PC-9 (cell line): ENCODE measurements around the gene COPZ2. TPM values are rescaled to one million over a fixed set of nuclear protein-coding genes. Genes with fewer than 3 reads are reported as not detected.
"Not testable (repeated sequence)": the region's sequence is repeated elsewhere in the genome, so short reads cannot be mapped to it uniquely, and the experiment has no call there.

ENCODE experiments used
- BruUV-seq: library from RNA; stranded (reverse); fragments of 400-500 nt; replicated peaks from 2 replicates; lab custom pipeline; 2021; lab: Mats Ljungman, UMichigan
- CTCF ChIA-PET: fragments of 300-600 bp; sonication (Branson Sonifier 250); formaldehyde crosslinking; loops from one replicate; lab custom pipeline; 2022; ENCODE audit warnings: antibody characterized with exemption; lab: Charles Lee
- POLR2A ChIA-PET: fragments of 300-600 bp; sonication (Branson Sonifier 250); formaldehyde crosslinking; loops from one replicate; lab custom pipeline; 2022; ENCODE audit warnings: antibody characterized with exemption; ENCODE audit not compliant: unreplicated experiment; lab: Charles Lee
- DNase-seq, 2 experiments: peaks; one replicate each; pipeline versions ENCODE4 v3.0.0 to v3.0.0-alpha.2; 2015 to 2022; ENCODE audit warnings: mixed read lengths in 1 of 2
- H2AFZ ChIP-seq: fragments of 200-600 bp; sonication (generic); 2 replicates; pipeline ENCODE4 v1.8.1; 2017; ENCODE audit warnings: antibody characterized with exemption
- H3F3A ChIP-seq: fragments of 200-600 bp; sonication (generic); 2 replicates; pipeline ENCODE4 v1.8.1; 2017; ENCODE audit warnings: antibody characterized with exemption, mild to moderate bottlenecking, low read depth; ENCODE audit not compliant: insufficient read depth
- H3K27ac ChIP-seq: fragments of 200-600 bp; sonication (generic); 2 replicates; pipeline ENCODE4 v1.6.1; 2016; ENCODE audit warnings: mixed run types
- H3K27me3 ChIP-seq: fragments of 200-600 bp; sonication (generic); 2 replicates; pipeline ENCODE4 v1.6.1; 2016; ENCODE audit warnings: low read depth, mixed run types; ENCODE audit not compliant: insufficient read depth
- H3K36me3 ChIP-seq: fragments of 200-600 bp; sonication (generic); 2 replicates; pipeline ENCODE4 v1.6.1; 2016; ENCODE audit warnings: low read depth, mixed run types
- H3K4me1 ChIP-seq: fragments of 200-600 bp; sonication (generic); replicated peaks from 2 replicates; pipeline ENCODE4 v1.6.1; 2016; ENCODE audit warnings: mixed run types; ENCODE audit not compliant: insufficient read depth
- H3K4me2 ChIP-seq: fragments of 200-600 bp; sonication (generic); 2 replicates; pipeline ENCODE4 v1.6.1; 2017; ENCODE audit warnings: mixed run types
- H3K4me3 ChIP-seq: fragments of 200-600 bp; sonication (generic); 2 replicates; pipeline ENCODE4 v1.6.1; 2016; ENCODE audit warnings: mixed run types
- H3K79me2 ChIP-seq: fragments of 200-600 bp; sonication (generic); 2 replicates; pipeline ENCODE4 v1.6.1; 2017; ENCODE audit warnings: low read depth, mixed run types
- H3K9me2 ChIP-seq: fragments of 200-600 bp; sonication (generic); 2 replicates; pipeline ENCODE4 v1.8.1; 2017; ENCODE audit warnings: mild to moderate bottlenecking; ENCODE audit not compliant: insufficient read depth
- H3K9me3 ChIP-seq: fragments of 200-600 bp; sonication (generic); 2 replicates; pipeline ENCODE4 v1.8.1; 2016; ENCODE audit warnings: low read depth; ENCODE audit not compliant: insufficient read depth
- H4K20me1 ChIP-seq: fragments of 200-600 bp; sonication (generic); 2 replicates; pipeline ENCODE4 v1.8.1; 2017; ENCODE audit not compliant: insufficient read depth
- EZH2 ChIP-seq: fragments of 200-600 bp; sonication (generic); IDR thresholded peaks from 2 replicates; pipeline ENCODE4 v1.8.0; 2017; ENCODE audit warnings: antibody characterized with exemption, low read depth
- intact Hi-C: fragments of 100-400 bp; cut with micrococcal nuclease; formaldehyde crosslinking; loops from one replicate; pipeline ENCODE4 v1.10.0; 2022; ENCODE audit not compliant: unreplicated experiment
- total RNA-seq: library from RNA; stranded (reverse); gene quantifications from 2 replicates; pipeline ENCODE4 v1.2.3, GENCODE V29; 2021
- TF ChIP-seq, protein P1 (sequence below): fragments of 200-600 bp; sonication (generic); conservative IDR thresholded peaks from 2 replicates; pipeline ENCODE4 v1.6.1; 2017; ENCODE audit warnings: mixed run types, antibody characterized with exemption, mild to moderate bottlenecking, moderate library complexity

COPZ2 gene
- total RNA-seq, 1 experiment from 2014 or later = 2.6 TPM

DNA sequence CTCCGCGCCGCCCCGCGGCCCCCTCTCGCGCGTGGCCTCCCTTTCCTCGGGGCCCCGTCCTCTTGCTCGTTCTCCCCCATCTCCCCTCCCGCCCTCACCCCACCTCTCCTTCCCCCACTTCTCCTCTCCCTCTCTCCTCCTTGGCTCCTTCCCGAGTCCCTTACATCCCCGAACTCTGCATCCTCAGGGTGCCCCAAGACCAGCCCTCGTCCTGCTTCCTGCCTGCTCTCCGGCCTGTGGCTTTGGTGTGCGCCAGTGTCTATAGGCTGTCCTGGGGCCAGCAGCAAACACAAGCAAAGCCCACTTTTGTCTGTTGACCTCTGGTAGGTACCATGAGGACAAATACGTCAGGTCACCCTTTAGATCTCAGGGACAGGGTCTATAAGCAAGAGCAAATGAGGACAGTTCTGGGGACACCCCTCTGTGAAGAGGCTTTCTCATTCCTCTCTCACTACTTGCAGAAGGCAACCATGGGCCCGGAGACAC, 284 bp upstream of the COPZ2 start:
- Histone ChIP-seq H3K27me3 (peaks cover 46% of the 10 kb centered on the region), H3F3A (peaks cover 15% of the 10 kb centered on the region; the same call in 1 of the 2 replicates), H3K4me1 (no peaks in the 10 kb centered on the region), H3K4me2 (peak overlapping the region; percentile 74), H3K36me3 (no peaks in the 10 kb centered on the region), H3K9me3 (no peaks in the 10 kb centered on the region), H3K9me2 (no peaks in the 10 kb centered on the region), H3K4me3 (peak overlapping the region; percentile 45; the same call in 1 of the 2 replicates), H3K27ac (no peak overlapping the region), H2AFZ (no peak overlapping the region), H4K20me1 (no peaks in the 10 kb centered on the region), H3K79me2 (no peaks in the 10 kb centered on the region)
- POLR2A ChIA-PET = no interaction called here
- CTCF ChIA-PET = no interaction called here
- intact Hi-C loops = no loop called here
- TF ChIP-seq, protein P1, sequence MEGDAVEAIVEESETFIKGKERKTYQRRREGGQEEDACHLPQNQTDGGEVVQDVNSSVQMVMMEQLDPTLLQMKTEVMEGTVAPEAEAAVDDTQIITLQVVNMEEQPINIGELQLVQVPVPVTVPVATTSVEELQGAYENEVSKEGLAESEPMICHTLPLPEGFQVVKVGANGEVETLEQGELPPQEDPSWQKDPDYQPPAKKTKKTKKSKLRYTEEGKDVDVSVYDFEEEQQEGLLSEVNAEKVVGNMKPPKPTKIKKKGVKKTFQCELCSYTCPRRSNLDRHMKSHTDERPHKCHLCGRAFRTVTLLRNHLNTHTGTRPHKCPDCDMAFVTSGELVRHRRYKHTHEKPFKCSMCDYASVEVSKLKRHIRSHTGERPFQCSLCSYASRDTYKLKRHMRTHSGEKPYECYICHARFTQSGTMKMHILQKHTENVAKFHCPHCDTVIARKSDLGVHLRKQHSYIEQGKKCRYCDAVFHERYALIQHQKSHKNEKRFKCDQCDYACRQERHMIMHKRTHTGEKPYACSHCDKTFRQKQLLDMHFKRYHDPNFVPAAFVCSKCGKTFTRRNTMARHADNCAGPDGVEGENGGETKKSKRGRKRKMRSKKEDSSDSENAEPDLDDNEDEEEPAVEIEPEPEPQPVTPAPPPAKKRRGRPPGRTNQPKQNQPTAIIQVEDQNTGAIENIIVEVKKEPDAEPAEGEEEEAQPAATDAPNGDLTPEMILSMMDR = no peak
- peak; percentile 100 for TF ChIP-seq EZH2
- BruUV-seq = no TSS peak
- DNase-seq = no peak

DNA sequence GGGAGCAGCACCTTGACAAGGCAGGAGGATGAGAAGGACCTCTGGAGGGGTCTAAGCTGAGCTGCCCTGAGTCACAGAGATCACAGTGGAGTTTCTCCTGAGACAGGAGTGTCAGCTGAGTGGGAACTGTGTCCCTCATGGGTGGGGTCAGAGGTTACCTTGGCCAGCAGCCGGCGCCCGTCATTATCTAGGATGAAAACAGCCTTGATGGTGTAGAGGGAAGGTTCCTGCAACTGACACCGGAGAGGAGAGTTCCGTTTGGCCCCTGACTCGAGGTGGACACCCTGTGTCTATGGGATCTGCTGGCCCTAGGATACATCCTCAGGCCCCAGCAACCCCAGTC, 933 bp downstream of the COPZ2 start:
- CTCF ChIA-PET = no interaction called here
- TF ChIP-seq, protein P1 = no peak
- no peak for TF ChIP-seq EZH2
- no TSS peak for BruUV-seq

DNA sequence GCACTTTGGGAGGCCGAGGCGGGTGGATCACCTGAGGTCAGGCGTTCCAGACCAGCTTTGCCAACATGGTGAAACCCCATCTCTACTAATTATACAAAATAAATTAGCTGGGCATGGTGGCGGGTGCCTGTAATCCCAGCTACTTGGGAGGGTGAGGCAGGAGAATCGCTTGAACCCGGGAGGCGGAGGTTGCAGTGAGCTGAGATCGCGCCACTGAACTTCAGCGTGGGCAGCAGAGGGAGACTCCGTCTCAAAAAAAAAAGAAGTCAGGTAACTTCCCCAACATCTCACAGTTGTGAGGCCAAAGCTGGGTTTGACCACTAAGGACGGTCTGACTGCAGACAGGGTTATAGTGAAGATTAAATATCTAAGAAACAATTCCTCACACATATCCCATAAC, 2.9 kb downstream of the COPZ2 start:
- H3K9me3 ChIP-seq, POLR2A ChIA-PET, H3K36me3 ChIP-seq, H3K4me1 ChIP-seq, H4K20me1 ChIP-seq, H3F3A ChIP-seq, intact Hi-C loops, H3K79me2 ChIP-seq, BruUV-seq, H3K9me2 ChIP-seq, H3K4me3 ChIP-seq, H3K27ac ChIP-seq, H2AFZ ChIP-seq, DNase-seq, H3K4me2 ChIP-seq: not testable (repeated sequence)
- CTCF ChIA-PET = interaction anchor here (0.5 to 0.7 kb wide), 2 partner anchors 99 to 171 kb away, joined by 4 read pairs; no protein-coding TSS in a partner anchor
- H3K27me3 ChIP-seq = peaks cover 56% of the 10 kb centered on the region

More for the DNA sequence above, 933 bp downstream of the COPZ2 start:
- POLR2A ChIA-PET = no interaction called here
- intact Hi-C loops = no loop called here
- H3K9me3 ChIP-seq = no peaks in the 10 kb centered on the region
- no peak overlapping the region for H3K4me3 ChIP-seq
- no peaks in the 10 kb centered on the region for H3K36me3 ChIP-seq
- H4K20me1 ChIP-seq = no peaks in the 10 kb centered on the region
- H3K79me2 ChIP-seq = no peaks in the 10 kb centered on the region
- no peaks in the 10 kb centered on the region for H3K4me1 ChIP-seq
- DNase-seq = no peak
- no peak overlapping the region for H3K27ac ChIP-seq
- H3K9me2 ChIP-seq = no peaks in the 10 kb centered on the region
- H3F3A ChIP-seq = peaks cover 12% of the 10 kb centered on the region; the same call in 1 of the 2 replicates
- H2AFZ ChIP-seq = no peak overlapping the region
- H3K4me2 ChIP-seq = peak overlapping the region; percentile 74; the same call in 1 of the 2 replicates
- H3K27me3 ChIP-seq = peaks cover 56% of the 10 kb centered on the region

DNA sequence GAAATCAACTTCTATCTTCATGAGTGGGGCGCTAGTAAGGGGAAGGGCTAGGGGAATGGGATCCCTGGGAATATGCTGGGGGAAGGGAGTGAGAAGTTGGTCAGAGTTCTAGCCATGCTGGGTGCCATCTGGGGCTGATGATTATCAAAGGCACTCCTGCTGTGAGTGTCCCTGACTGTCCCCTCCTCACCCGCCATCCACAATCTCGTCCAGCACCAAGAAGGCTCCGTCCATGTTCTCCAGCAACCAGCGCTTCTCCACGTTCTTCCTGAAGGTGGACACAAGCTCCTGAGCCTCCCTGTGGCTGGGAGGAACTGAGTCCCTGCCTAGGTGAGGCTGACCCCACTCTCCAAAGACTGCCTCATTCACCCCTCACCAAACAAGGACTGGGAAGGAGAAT, 5.6 kb downstream of the COPZ2 start:
- TF ChIP-seq, protein P1 = no peak
- TF ChIP-seq EZH2 = no peak

More for the DNA sequence above, 5.6 kb downstream of the COPZ2 start:
- Histone ChIP-seq H3K27ac (no peak overlapping the region), H3K4me1 (peaks cover 3% of the 10 kb centered on the region; the same call in 1 of the 2 replicates), H3K79me2 (no peaks in the 10 kb centered on the region), H3K9me3 (no peaks in the 10 kb centered on the region), H3K4me2 (no peak overlapping the region), H4K20me1 (no peaks in the 10 kb centered on the region), H2AFZ (no peak overlapping the region), H3K27me3 (peaks cover 32% of the 10 kb centered on the region), H3K36me3 (no peaks in the 10 kb centered on the region), H3F3A (0 out of 2 replicates have a peak, but pooled peaks cover 4% of the 10 kb centered on the region), H3K4me3 (no peak overlapping the region), H3K9me2 (no peaks in the 10 kb centered on the region)
- POLR2A ChIA-PET = no interaction called here
- CTCF ChIA-PET = no interaction called here
- DNase-seq = no peak
- intact Hi-C loops = no loop called here
- BruUV-seq = no TSS peak
